Liver (tissue), 3 donors: Measurements from ENCODE around the gene C14orf93.
A peak's percentile ranks its signal among the peaks of the same experiment; 100 is the strongest.
"Not testable (repeated sequence)": the region's sequence is repeated elsewhere in the genome, so short reads cannot be mapped to it uniquely, and the experiment has no call there.

Experiments used
- CTCF ChIP-seq: fragments of 150-350 bp; IDR thresholded peaks from 2 replicates; pipeline ENCODE4 v1.5.1; 2017; ENCODE audit warnings: improper control_type of control experiment, low read depth, low read length; ENCODE audit not compliant: missing input control
- GABPA ChIP-seq, 2 donors: IDR thresholded peaks in 1 of 2; conservative IDR thresholded peaks in 1 of 2; 2 replicates each; pipeline ENCODE4 v1.6.1; 2016; ENCODE audit warnings: antibody characterized with exemption in 2 of 2, mild to moderate bottlenecking in 1 of 2, moderate library complexity in 1 of 2
- HNF4A ChIP-seq, 2 donors: conservative IDR thresholded peaks; 2 replicates each; pipeline ENCODE4 v1.6.1; 2016; ENCODE audit warnings: antibody characterized with exemption in 2 of 2, mild to moderate bottlenecking in 2 of 2
- JUND ChIP-seq, 2 donors: IDR thresholded peaks; 2 replicates each; pipeline ENCODE4 v1.6.1; 2016; ENCODE audit warnings: antibody characterized with exemption in 2 of 2
- NR2F2 ChIP-seq: IDR thresholded peaks from 2 replicates; pipeline ENCODE4 v1.6.1; 2016; ENCODE audit warnings: antibody characterized with exemption
- REST ChIP-seq: IDR thresholded peaks from 2 replicates; pipeline ENCODE4 v1.6.1; 2016; ENCODE audit warnings: antibody characterized with exemption, mild to moderate bottlenecking
- SP1 ChIP-seq: IDR thresholded peaks from 2 replicates; pipeline ENCODE4 v1.6.1; 2018; ENCODE audit warnings: antibody characterized with exemption, mild to moderate bottlenecking
- YY1 ChIP-seq: IDR thresholded peaks from 2 replicates; pipeline ENCODE4 v1.6.1; 2016; ENCODE audit warnings: antibody characterized with exemption, mild to moderate bottlenecking
- ZBTB33 ChIP-seq: IDR thresholded peaks from 2 replicates; pipeline ENCODE4 v1.6.1; 2016; ENCODE audit warnings: antibody characterized with exemption
- donor health status: healthy.
- donor health status: healthy.

- TF ChIP-seq NR2F2; CTCF; YY1; JUND (IDR thresholded peaks at IDR 0.05); GABPA (IDR thresholded peaks at IDR 0.05 in 1 of 2, conservative IDR thresholded peaks at IDR 0.05 in 1 of 2); SP1; ZBTB33; REST: not testable (repeated sequence)
- TF ChIP-seq HNF4A (conservative IDR thresholded peaks at IDR 0.05): peak; percentile 22 to 57
Observed at GRCh38 chr14:22965916-22966782, 43.8 kb downstream of the C14orf93 start.
